Ascending aorta (tissue), 2 donors: ENCODE results near the gene MARCHF10. TPM values are rescaled to one million over a fixed set of nuclear protein-coding genes. Genes with fewer than 3 reads are reported as not detected.

Experiments
- DNase-seq, 2 donors: peaks; one replicate each; pipeline ENCODE4 v3.0.0-alpha.2; 2019; ENCODE audit warnings: low spot score in 2 of 2
- H3K27ac ChIP-seq, 2 donors: fragments of 200-600 bp; sonication (generic); one replicate each; pipeline ENCODE4 v1.5.1; 2016 to 2017; ENCODE audit warnings: mild to moderate bottlenecking in 1 of 2
- H3K27me3 ChIP-seq: fragments of 200-600 bp; sonication (generic); one replicate; pipeline ENCODE4 v1.5.1; 2017
- H3K36me3 ChIP-seq, 2 donors: fragments of 200-600 bp; sonication (generic); one replicate each; pipeline ENCODE4 v1.5.1; 2016
- H3K4me1 ChIP-seq, 2 donors: fragments of 200-600 bp; sonication (generic); one replicate each; pipeline ENCODE4 v1.5.1; 2016 to 2017; ENCODE audit warnings: mild to moderate bottlenecking in 1 of 2
- H3K4me3 ChIP-seq, 2 donors: fragments of 200-600 bp; sonication (generic); one replicate each; pipeline ENCODE4 v1.5.1; 2016 to 2017; ENCODE audit warnings: mild to moderate bottlenecking in 1 of 2
- H3K9me3 ChIP-seq, 2 donors: fragments of 200-600 bp; sonication (generic); one replicate each; pipeline ENCODE4 v1.5.1; 2016
- intact Hi-C: fragments of 100-400 bp; cut with DNase I; formaldehyde crosslinking; loops from one replicate; pipeline ENCODE4 v1.15.1; 2023
- total RNA-seq: library from RNA; depleted of rRNA; stranded (reverse); fragments of >200 nt; gene quantifications from one replicate; pipeline ENCODE4 v1.1.0, GENCODE V29; 2016
- TF ChIP-seq, protein P1 (sequence below), 3 experiments: fragments of 200-600 bp in 2 of 3; fragments of 450-650 bp in 1 of 3; sonication (generic) in 2 of 3; IDR thresholded peaks; one replicate each; pipeline ENCODE4 v1.5.1; 2016 to 2019; ENCODE audit warnings: antibody characterized with exemption in 3 of 3, mild to moderate bottlenecking in 1 of 3, moderate library complexity in 1 of 3

MARCHF10 gene
- total RNA-seq, 1 donor from 2014 or later, result not detected

DNA sequence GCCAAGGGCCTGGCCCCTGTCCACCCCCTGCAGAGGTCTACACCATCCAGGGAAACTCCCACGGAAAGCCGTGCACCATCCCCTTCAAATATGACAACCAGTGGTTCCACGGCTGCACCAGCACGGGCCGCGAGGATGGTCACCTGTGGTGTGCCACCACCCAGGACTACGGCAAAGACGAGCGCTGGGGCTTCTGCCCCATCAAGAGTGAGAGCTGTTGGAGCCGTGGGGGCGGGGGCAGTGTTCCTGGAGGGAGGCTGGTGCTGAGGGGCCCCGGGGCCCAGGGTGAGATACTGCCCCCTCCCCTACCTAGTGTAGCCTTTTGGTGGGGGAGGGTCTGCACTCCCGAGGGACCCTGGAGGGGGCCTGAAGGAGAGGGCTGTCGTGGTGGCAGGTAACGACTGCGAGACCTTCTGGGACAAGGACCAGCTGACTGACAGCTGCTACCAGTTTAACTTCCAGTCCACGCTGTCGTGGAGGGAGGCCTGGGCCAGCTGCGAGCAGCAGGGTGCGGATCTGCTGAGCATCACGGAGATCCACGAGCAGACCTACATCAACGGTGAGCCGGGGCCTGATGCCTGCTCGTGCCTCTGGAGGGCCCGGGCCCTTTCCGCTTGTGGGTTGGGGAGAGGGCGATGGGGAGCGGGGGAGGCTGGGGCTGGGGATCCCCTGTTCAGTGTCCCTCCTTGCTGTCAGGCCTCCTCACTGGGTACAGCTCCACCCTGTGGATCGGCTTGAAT is 141.9 kb downstream of the MARCHF10 start:
- H3K27me3 ChIP-seq, result no peaks in the 10 kb centered on the region
- no peaks in the 10 kb centered on the region for H3K9me3 ChIP-seq
- no peak for DNase-seq
- peaks cover 21 to 42% of the 10 kb centered on the region in 2 donors for H3K36me3 ChIP-seq
- TF ChIP-seq, protein P1, sequence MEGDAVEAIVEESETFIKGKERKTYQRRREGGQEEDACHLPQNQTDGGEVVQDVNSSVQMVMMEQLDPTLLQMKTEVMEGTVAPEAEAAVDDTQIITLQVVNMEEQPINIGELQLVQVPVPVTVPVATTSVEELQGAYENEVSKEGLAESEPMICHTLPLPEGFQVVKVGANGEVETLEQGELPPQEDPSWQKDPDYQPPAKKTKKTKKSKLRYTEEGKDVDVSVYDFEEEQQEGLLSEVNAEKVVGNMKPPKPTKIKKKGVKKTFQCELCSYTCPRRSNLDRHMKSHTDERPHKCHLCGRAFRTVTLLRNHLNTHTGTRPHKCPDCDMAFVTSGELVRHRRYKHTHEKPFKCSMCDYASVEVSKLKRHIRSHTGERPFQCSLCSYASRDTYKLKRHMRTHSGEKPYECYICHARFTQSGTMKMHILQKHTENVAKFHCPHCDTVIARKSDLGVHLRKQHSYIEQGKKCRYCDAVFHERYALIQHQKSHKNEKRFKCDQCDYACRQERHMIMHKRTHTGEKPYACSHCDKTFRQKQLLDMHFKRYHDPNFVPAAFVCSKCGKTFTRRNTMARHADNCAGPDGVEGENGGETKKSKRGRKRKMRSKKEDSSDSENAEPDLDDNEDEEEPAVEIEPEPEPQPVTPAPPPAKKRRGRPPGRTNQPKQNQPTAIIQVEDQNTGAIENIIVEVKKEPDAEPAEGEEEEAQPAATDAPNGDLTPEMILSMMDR (IDR thresholded peaks at IDR 0.05), result no peak
- H3K27ac ChIP-seq, result no peak overlapping the region
- peaks cover 0 to 1% of the 10 kb centered on the region in 2 donors for H3K4me1 ChIP-seq
- H3K4me3 ChIP-seq, result no peak overlapping the region
- intact Hi-C loops, result no loop called here

DNA sequence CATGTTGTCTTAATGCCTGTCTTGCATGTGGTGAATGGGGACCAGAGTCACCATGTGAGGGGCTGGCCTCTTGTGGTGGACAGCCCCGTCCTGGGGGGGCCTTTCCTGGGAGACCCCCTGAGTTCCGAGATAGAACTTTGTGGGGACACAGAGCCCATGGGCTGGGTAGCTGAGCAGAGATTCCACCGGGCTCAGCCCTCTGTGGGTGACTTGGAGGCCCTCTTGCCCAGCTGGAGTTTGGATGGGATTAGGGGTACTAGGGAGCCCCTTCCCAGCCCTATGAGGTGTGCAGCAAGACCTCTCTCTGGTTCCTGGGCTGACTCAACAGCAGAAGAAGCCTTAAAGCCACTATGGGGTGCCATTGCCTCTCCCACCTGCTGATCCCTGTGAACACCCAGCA is 142.5 kb downstream of the MARCHF10 start:
- H3K27me3 ChIP-seq, result no peaks in the 10 kb centered on the region
- DNase-seq, result no peak
- H3K4me1 ChIP-seq, result no peaks in the 10 kb centered on the region
- no peak overlapping the region for H3K4me3 ChIP-seq
- H3K36me3 ChIP-seq, result peaks cover 21 to 42% of the 10 kb centered on the region in 2 donors
- TF ChIP-seq, protein P1 (IDR thresholded peaks at IDR 0.05), result no peak
- no peak overlapping the region for H3K27ac ChIP-seq
- peaks cover 0 to 6% of the 10 kb centered on the region in 2 donors for H3K9me3 ChIP-seq
- intact Hi-C loops, result no loop called here

DNA sequence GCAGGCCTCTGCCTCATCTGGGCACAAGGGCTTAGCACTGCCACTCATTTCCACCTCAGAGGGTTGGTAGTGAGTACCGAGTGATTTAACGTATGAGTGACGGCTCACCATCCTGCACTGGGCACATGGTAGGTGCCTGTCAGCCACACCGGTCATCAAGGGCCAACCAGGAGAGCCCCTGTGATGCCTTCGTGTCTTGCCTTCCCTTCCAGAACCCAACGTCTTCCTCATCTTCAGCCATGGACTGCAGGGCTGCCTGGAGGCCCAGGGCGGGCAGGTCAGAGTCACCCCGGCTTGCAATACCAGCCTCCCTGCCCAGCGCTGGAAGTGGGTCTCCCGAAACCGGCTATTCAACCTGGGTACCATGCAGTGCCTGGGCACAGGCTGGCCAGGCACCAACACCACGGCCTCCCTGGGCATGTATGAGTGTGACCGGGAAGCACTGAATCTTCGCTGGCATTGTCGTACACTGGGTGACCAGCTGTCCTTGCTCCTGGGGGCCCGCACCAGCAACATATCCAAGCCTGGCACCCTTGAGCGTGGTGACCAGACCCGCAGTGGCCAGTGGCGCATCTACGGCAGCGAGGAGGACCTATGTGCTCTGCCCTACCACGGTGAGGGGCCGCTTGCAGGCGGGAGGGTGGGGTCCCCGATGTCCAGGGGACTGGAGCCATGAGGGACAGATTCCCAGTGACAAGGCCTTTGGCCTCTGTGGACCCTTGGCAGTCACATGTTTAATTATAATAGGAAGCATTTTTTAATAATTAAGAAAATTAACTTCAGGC is 143.6 kb downstream of the MARCHF10 start:
- no peaks in the 10 kb centered on the region for H3K4me1 ChIP-seq
- no peak for DNase-seq
- TF ChIP-seq, protein P1 (IDR thresholded peaks at IDR 0.05), result no peak
- peaks cover 16 to 39% of the 10 kb centered on the region in 2 donors for H3K36me3 ChIP-seq
- no peak overlapping the region for H3K4me3 ChIP-seq
- H3K27me3 ChIP-seq, result no peaks in the 10 kb centered on the region
- no peak overlapping the region for H3K27ac ChIP-seq
- intact Hi-C loops, result no loop called here
- H3K9me3 ChIP-seq, result peaks cover 0 to 11% of the 10 kb centered on the region in 2 donors

DNA sequence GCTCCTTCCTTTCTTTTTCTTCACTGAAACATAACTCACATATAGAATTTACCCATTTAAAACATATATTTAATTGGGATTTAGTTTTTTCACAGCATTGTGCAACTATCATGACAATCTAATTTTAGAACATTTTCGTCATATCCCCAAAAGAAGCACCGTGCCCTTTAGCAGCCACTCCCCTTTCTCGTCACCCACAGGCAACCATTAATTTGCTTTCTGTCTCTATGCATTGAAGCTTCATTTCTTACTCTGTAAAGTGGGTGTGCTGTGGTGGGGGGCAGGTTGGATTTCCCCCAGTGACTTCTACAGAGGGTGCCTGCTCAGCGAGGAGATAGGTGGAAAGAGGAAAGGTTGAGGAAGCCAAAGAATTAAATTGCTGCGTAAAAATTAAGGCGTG is 144.8 kb downstream of the MARCHF10 start:
- H3K9me3 ChIP-seq, result peaks cover 0 to 11% of the 10 kb centered on the region in 2 donors
- no peak overlapping the region for H3K27ac ChIP-seq
- intact Hi-C loops, result no loop called here
- no peaks in the 10 kb centered on the region for H3K4me1 ChIP-seq
- TF ChIP-seq, protein P1 (IDR thresholded peaks at IDR 0.05), result no peak
- H3K27me3 ChIP-seq, result no peaks in the 10 kb centered on the region
- no peak for DNase-seq
- H3K4me3 ChIP-seq, result no peak overlapping the region
- H3K36me3 ChIP-seq, result peaks cover 16 to 34% of the 10 kb centered on the region in 2 donors

DNA sequence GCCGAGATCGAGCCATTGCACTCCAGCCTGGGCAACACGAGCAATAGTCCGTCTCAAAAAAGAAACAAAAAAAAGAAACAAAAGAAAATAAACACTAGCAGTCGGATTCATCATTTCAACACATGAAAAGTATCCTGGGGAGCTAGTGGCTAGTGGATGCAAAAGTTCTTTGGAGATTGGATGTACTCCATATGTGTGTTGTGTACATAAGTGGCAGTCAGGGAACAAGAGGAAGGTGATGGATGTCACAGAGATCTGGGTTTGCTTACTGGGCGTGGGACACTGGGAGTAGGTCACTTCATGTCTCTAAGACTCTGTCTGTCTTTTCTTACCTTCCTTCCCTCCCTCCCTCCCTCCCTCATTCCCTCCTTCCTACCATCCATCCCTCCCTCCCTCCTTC is 145.3 kb downstream of the MARCHF10 start:
- Histone ChIP-seq H3K27ac (no peak overlapping the region), H3K4me3 (no peak overlapping the region), H3K27me3 (no peaks in the 10 kb centered on the region), H3K4me1 (no peaks in the 10 kb centered on the region), H3K9me3 (peaks cover 0 to 11% of the 10 kb centered on the region in 2 donors), H3K36me3 (peaks cover 16 to 35% of the 10 kb centered on the region in 2 donors)
- TF ChIP-seq, protein P1 (IDR thresholded peaks at IDR 0.05), result no peak
- DNase-seq, result no peak
- intact Hi-C loops, result no loop called here
